IMR-90 (cell line): ENCODE data around the gene OPCML. TPM values are rescaled to one million over a fixed set of nuclear protein-coding genes. Genes with fewer than 3 reads are reported as not detected.

ENCODE experiments used
- ATAC-seq: fragments of 200-7000 bp; cut with Tn5 transposase; 2 replicates; pipeline ENCODE4 v1.9.1; 2020; ENCODE audit warnings: low read depth, mild to moderate bottlenecking, moderate library complexity
- BruUV-seq: library from RNA; stranded (reverse); fragments of 400-500 nt; replicated peaks from 2 replicates; lab custom pipeline; 2021; lab: Mats Ljungman, UMichigan
- CTCF ChIA-PET: fragments of 300-600 bp; formaldehyde crosslinking; extraction: SDS; loops from one replicate; lab custom pipeline; 2021; ENCODE audit warnings: antibody characterized with exemption; lab: Yijun Ruan, JAX
- POLR2A ChIA-PET: fragments of 300-600 bp; sonication (Branson Sonifier 250); formaldehyde crosslinking; loops from one replicate; lab custom pipeline; 2022; ENCODE audit warnings: antibody characterized with exemption; ENCODE audit not compliant: unreplicated experiment; lab: Charles Lee
- DNase-seq: peaks from one replicate; pipeline ENCODE4 v3.0.0; 2013
- H2AFZ ChIP-seq: replicated peaks from 2 replicates; pipeline ENCODE3; 2013; ENCODE audit warnings: low read length, mild to moderate bottlenecking; ENCODE audit not compliant: poor library complexity
- H2AK5ac ChIP-seq: 2 replicates; pipeline ENCODE4 v1.6.1; 2013; ENCODE audit warnings: low read depth, low read length, inconsistent platforms
- H2AK9ac ChIP-seq: replicated peaks from 2 replicates; pipeline ENCODE3; 2013; ENCODE audit warnings: mild to moderate bottlenecking, low read depth, low read length, moderate library complexity; ENCODE audit not compliant: poor library complexity
- H2BK120ac ChIP-seq: 2 replicates; pipeline ENCODE4 v1.6.1; 2013; ENCODE audit warnings: low read depth, low read length, inconsistent platforms
- H2BK15ac ChIP-seq: 3 replicates; pipeline ENCODE4 v1.6.1; 2013; ENCODE audit warnings: low read depth, low read length, inconsistent platforms
- H2BK20ac ChIP-seq: 2 replicates; pipeline ENCODE4 v1.6.1; 2013; ENCODE audit warnings: low read depth, mild to moderate bottlenecking, inconsistent platforms, low read length, moderate library complexity
- H2BK5ac ChIP-seq: 2 replicates; pipeline ENCODE4 v1.6.1; 2013; ENCODE audit warnings: mild to moderate bottlenecking, low read depth, low read length, inconsistent platforms; ENCODE audit not compliant: poor library complexity, severe bottlenecking
- H3K14ac ChIP-seq: replicated peaks from 2 replicates; pipeline ENCODE4 v1.6.1; 2013; ENCODE audit warnings: low read depth, low read length, inconsistent platforms
- H3K18ac ChIP-seq: 2 replicates; pipeline ENCODE4 v1.6.1; 2013; ENCODE audit warnings: low read depth, low read length, control low read depth
- H3K23ac ChIP-seq: 2 replicates; pipeline ENCODE4 v1.6.1; 2013; ENCODE audit warnings: low read depth, low read length, inconsistent platforms
- H3K27ac ChIP-seq: 2 replicates; pipeline ENCODE4 v1.5.1; 2013; ENCODE audit warnings: mild to moderate bottlenecking, control low read depth, low read length; ENCODE audit not compliant: insufficient read depth
- H3K27me3 ChIP-seq: 2 replicates; pipeline ENCODE4 v1.6.1; 2013; ENCODE audit warnings: low read length; ENCODE audit not compliant: control insufficient read depth, insufficient read depth
- H3K36me3 ChIP-seq: 2 replicates; pipeline ENCODE4 v1.6.1; 2013; ENCODE audit warnings: low read length, mixed read lengths; ENCODE audit not compliant: control insufficient read depth, insufficient read depth
- H3K4ac ChIP-seq: 2 replicates; pipeline ENCODE4 v1.6.1; 2013; ENCODE audit warnings: low read depth, low read length, inconsistent platforms
- H3K4me1 ChIP-seq: 2 replicates; pipeline ENCODE4 v1.6.1; 2013; ENCODE audit warnings: low read length, mixed read lengths; ENCODE audit not compliant: control insufficient read depth, insufficient read depth
- H3K4me2 ChIP-seq: 2 replicates; pipeline ENCODE4 v1.6.1; 2013; ENCODE audit warnings: low read depth, mild to moderate bottlenecking, control low read depth, low read length, moderate library complexity
- H3K4me3 ChIP-seq: 2 replicates; pipeline ENCODE4 v1.5.1; 2013; ENCODE audit warnings: low read depth, mild to moderate bottlenecking, control low read depth, low read length, moderate library complexity; ENCODE audit not compliant: insufficient read depth
- H3K56ac ChIP-seq: 2 replicates; pipeline ENCODE4 v1.6.1; 2013; ENCODE audit warnings: low read length, inconsistent platforms; ENCODE audit not compliant: insufficient read depth; ENCODE audit errors: extremely low read depth
- H3K79me1 ChIP-seq, 2 experiments: 2 replicates each; pipeline ENCODE4 v1.6.1; 2013; ENCODE audit warnings: low read length in 2 of 2, inconsistent platforms in 1 of 2, low read depth in 1 of 2
- H3K9ac ChIP-seq: 2 replicates; pipeline ENCODE4 v1.6.1; 2013; ENCODE audit warnings: low read depth, low read length, control low read depth
- H3K9me1 ChIP-seq: 2 replicates; pipeline ENCODE4 v1.6.1; 2013; ENCODE audit warnings: low read length, inconsistent platforms; ENCODE audit not compliant: insufficient read depth
- H3K9me3 ChIP-seq: 2 replicates; pipeline ENCODE4 v1.6.1; 2013; ENCODE audit warnings: low read length; ENCODE audit not compliant: control insufficient read depth, insufficient read depth
- H4K20me1 ChIP-seq: 2 replicates; pipeline ENCODE4 v1.6.1; 2013; ENCODE audit warnings: low read length, inconsistent platforms; ENCODE audit not compliant: insufficient read depth
- H4K5ac ChIP-seq: 2 replicates; pipeline ENCODE4 v1.6.1; 2013; ENCODE audit warnings: mild to moderate bottlenecking, low read depth, low read length, control low read depth
- H4K8ac ChIP-seq, 2 experiments: 2 replicates each; pipeline ENCODE4 v1.6.1; 2013; ENCODE audit warnings: low read depth in 2 of 2, low read length in 2 of 2, control low read depth in 1 of 2, inconsistent platforms in 1 of 2
- H4K91ac ChIP-seq: 2 replicates; pipeline ENCODE4 v1.6.1; 2013; ENCODE audit warnings: low read depth, low read length, inconsistent platforms; ENCODE audit not compliant: insufficient read depth
- BHLHE40 ChIP-seq: fragments of 150-350 bp; IDR thresholded peaks from 2 replicates; pipeline ENCODE4 v1.6.1; 2016; ENCODE audit warnings: mild to moderate bottlenecking, low read depth, low read length
- CHD1 ChIP-seq: IDR thresholded peaks from 2 replicates; pipeline ENCODE4 v1.6.1; 2012; ENCODE audit warnings: low read depth, low read length, improper control_type of control experiment
- CTCF ChIP-seq: conservative IDR thresholded peaks from 2 replicates; pipeline ENCODE4 v1.5.1; 2012; ENCODE audit warnings: mild to moderate bottlenecking, low read depth, low read length, improper control_type of control experiment
- FOS ChIP-seq: fragments of 150-350 bp; IDR thresholded peaks from 2 replicates; pipeline ENCODE4 v1.6.1; 2016; ENCODE audit warnings: low read depth, low read length
- MAFK ChIP-seq: IDR thresholded peaks from 2 replicates; pipeline ENCODE4 v1.6.1; 2012; ENCODE audit warnings: low read depth, low read length, improper control_type of control experiment
- MXI1 ChIP-seq: IDR thresholded peaks from 2 replicates; pipeline ENCODE4 v1.6.1; 2012; ENCODE audit warnings: low read depth, mild to moderate bottlenecking, low read length, moderate library complexity, borderline replicate concordance
- POLR2A ChIP-seq: IDR thresholded peaks from 2 replicates; pipeline ENCODE4 v1.6.1; 2012; ENCODE audit warnings: mild to moderate bottlenecking, low read depth, low read length
- RAD21 ChIP-seq: IDR thresholded peaks from 2 replicates; pipeline ENCODE4 v1.6.1; 2012; ENCODE audit warnings: low read length, improper control_type of control experiment
- RCOR1 ChIP-seq: IDR thresholded peaks from 2 replicates; pipeline ENCODE4 v1.6.1; 2012; ENCODE audit warnings: mild to moderate bottlenecking, low read length, improper control_type of control experiment; ENCODE audit not compliant: insufficient replicate concordance
- RFX5 ChIP-seq: IDR thresholded peaks from 2 replicates; pipeline ENCODE4 v1.8.0; 2012; ENCODE audit warnings: low read depth, mild to moderate bottlenecking, low read length, moderate library complexity
- SMC3 ChIP-seq: fragments of 150-350 bp; IDR thresholded peaks from 2 replicates; pipeline ENCODE4 v1.6.1; 2016; ENCODE audit warnings: low read depth, mild to moderate bottlenecking, antibody characterized with exemption, low read length, moderate library complexity
- WGBS, 2 experiments: methylation state at CpG; one replicate each; pipeline versions ENCODE4 v1.1.5 to v1.1.7; 2013; ENCODE audit warnings: missing lambda C conversion rate in 2 of 2; ENCODE audit not compliant: insufficient read length in 1 of 2; ENCODE audit errors: extremely low coverage in 2 of 2; 5-methylcytosine and 5-hydroxymethylcytosine counted together
- dilution Hi-C: fragments of 300-500 bp; cut with HindIII; formaldehyde crosslinking; loops from one replicate; pipeline ENCODE4 v1.14.3; 2018; ENCODE audit warnings: low sequenced_read_pairs; ENCODE audit not compliant: unreplicated experiment
- in situ Hi-C: fragments of 300-500 bp; cut with MboI; formaldehyde crosslinking; loops from 3 replicates; pipeline ENCODE4 v1.14.3; 2019; ENCODE audit warnings: low sequenced_read_pairs, inconsistent platforms, mixed read lengths
- intact Hi-C: fragments of 100-400 bp; cut with micrococcal nuclease; formaldehyde crosslinking; loops from 2 replicates; pipeline ENCODE4 v1.10.0; 2022
- polyA plus RNA-seq, 3 experiments: library from polyadenylated mRNA; depleted of rRNA; stranded (reverse); fragments of >200 nt; gene quantifications; 2 replicates each; pipeline ENCODE4 v1.2.3, GENCODE V29; 2012; ENCODE audit warnings: low replicate concordance in 1 of 3
- total RNA-seq: library from RNA; depleted of rRNA; stranded (reverse); fragments of >200 nt; gene quantifications from 2 replicates; pipeline ENCODE4 v1.2.3, GENCODE V29; 2012
- TF ChIP-seq, protein P1 (sequence below): fragments of 150-350 bp; IDR thresholded peaks from 2 replicates; pipeline ENCODE4 v1.6.1; 2017; ENCODE audit warnings: mild to moderate bottlenecking, antibody characterized with exemption, low read length, low read depth

OPCML gene
- total and polyA plus RNA-seq, 2 of the 4 experiments (the other 2 are of a cell fraction) = under 0.01 to 2.6 TPM

- Histone ChIP-seq H2BK20ac (no peak overlapping the region), H2AK5ac (no peak overlapping the region), H3K27me3 (no peaks in the 10 kb centered on the region), H3K9ac (no peak overlapping the region), H4K91ac (no peak overlapping the region), H2AK9ac (no peak overlapping the region), H3K23ac (no peak overlapping the region), H3K79me1 (no peaks in the 10 kb centered on the region), H2AFZ (no peak overlapping the region), H3K27ac (no peak overlapping the region), H3K4me1 (no peaks in the 10 kb centered on the region), H4K20me1 (no peaks in the 10 kb centered on the region), H3K9me3 (no peaks in the 10 kb centered on the region), H4K5ac (no peak overlapping the region), H2BK120ac (no peak overlapping the region), H3K9me1 (no peaks in the 10 kb centered on the region), H3K36me3 (no peaks in the 10 kb centered on the region), H3K4ac (no peak overlapping the region), H3K18ac (no peak overlapping the region), H3K4me3 (no peak overlapping the region), H2BK15ac (no peak overlapping the region), H3K4me2 (no peak overlapping the region), H4K8ac (no peak overlapping the region), H2BK5ac (no peak overlapping the region), H3K14ac (no peak overlapping the region), H3K56ac (no peak overlapping the region)
- ChIA-PET POLR2A (no interaction called here), CTCF (interaction anchor here (0.9 kb wide), 1 partner anchor 184 kb away, joined by 3 read pairs; no protein-coding TSS in a partner anchor)
- no TSS peak for BruUV-seq
- intact Hi-C loops = no loop called here
- TF ChIP-seq POLR2A (no peak), BHLHE40 (no peak), CTCF (no peak), RFX5 (no peak), RCOR1 (no peak), FOS (no peak), MXI1 (no peak), RAD21 (no peak), SMC3 (no peak), MAFK (no peak), CHD1 (no peak)
- TF ChIP-seq, protein P1, sequence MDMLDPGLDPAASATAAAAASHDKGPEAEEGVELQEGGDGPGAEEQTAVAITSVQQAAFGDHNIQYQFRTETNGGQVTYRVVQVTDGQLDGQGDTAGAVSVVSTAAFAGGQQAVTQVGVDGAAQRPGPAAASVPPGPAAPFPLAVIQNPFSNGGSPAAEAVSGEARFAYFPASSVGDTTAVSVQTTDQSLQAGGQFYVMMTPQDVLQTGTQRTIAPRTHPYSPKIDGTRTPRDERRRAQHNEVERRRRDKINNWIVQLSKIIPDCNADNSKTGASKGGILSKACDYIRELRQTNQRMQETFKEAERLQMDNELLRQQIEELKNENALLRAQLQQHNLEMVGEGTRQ = no peak
- dilution Hi-C loops = no loop called here
- no peak for DNase-seq
- WGBS, 2 experiments = 92% methylated on average over 2 of the region's 5 CpGs; no CpG with 5 or more reads in 1 of the 2 experiments
- in situ Hi-C loops = no loop called here
- no peak for ATAC-seq
Observed at GRCh38 chr11:132763503-132763902, 768.8 kb downstream of the OPCML start.
